Measurements from ENCODE around the gene EPAS1. TPM values are rescaled to one million over a fixed set of nuclear protein-coding genes. Genes with fewer than 3 reads are reported as not detected.

The EPAS1 gene
- total RNA-seq, 4 donors from 2014 or later, result 102 to 260 (median 167) TPM

- peak overlapping the region in 1 of 4 donors; percentile 11 for H3K27ac ChIP-seq
- no peaks in the 10 kb centered on the region for H3K27me3 ChIP-seq
- peaks cover 0 to 31% (median 11%) of the 10 kb centered on the region in 4 donors for H3K36me3 ChIP-seq
- DNase-seq, result no peak
- 99% methylated on average over 4 of the region's 6 CpGs; no CpG with 5 or more reads in 1 of the 2 donors for WGBS, 2 donors (ENCODE audit: low coverage in 1 of 2)
- no peak for TF ChIP-seq POLR2AphosphoS5 (IDR thresholded peaks at IDR 0.05)
- no peak for TF ChIP-seq EP300 (IDR thresholded peaks at IDR 0.05; ENCODE audit: low read depth)
- TF ChIP-seq POLR2A (IDR thresholded peaks at IDR 0.05), result no peak
- TF ChIP-seq CTCF (IDR thresholded peaks at IDR 0.05), result no peak
- H3K9me3 ChIP-seq, result no peaks in the 10 kb centered on the region
- in situ Hi-C loops (cut with MboI; ENCODE audit: low pct_ligation_motif_present in 1 of 4, low pct_unique_long_range_greater_than_20kb in 1 of 4, low sequenced_read_pairs in 3 of 4) (loop anchor here (25.0 kb wide), 3 partner anchors 305 to 730 kb away; no protein-coding TSS in a partner anchor), intact Hi-C loops (cut with DNase I; ENCODE audit: low total_unique reads) (no loop called here)
- H3K4me3 ChIP-seq, result no peak overlapping the region
- H3K4me1 ChIP-seq, result peaks cover 0 to 4% (median 0%) of the 10 kb centered on the region in 4 donors
Observed at GRCh38 chr2:46367286-46367685, 70.1 kb downstream of the EPAS1 start.

- intact Hi-C loops (cut with DNase I; ENCODE audit: low total_unique reads), result no loop called here
- Histone ChIP-seq H3K4me1 (peaks cover 0 to 4% (median 0%) of the 10 kb centered on the region in 4 donors), H3K9me3 (no peaks in the 10 kb centered on the region), H3K4me3 (no peak overlapping the region), H3K36me3 (peaks cover 0 to 40% (median 16%) of the 10 kb centered on the region in 4 donors), H3K27ac (no peak overlapping the region), H3K27me3 (no peaks in the 10 kb centered on the region)
- in situ Hi-C loops (cut with MboI; ENCODE audit: low pct_ligation_motif_present in 1 of 4, low pct_unique_long_range_greater_than_20kb in 1 of 4, low sequenced_read_pairs in 3 of 4), result loop anchor here (25.0 kb wide), 3 partner anchors 306 to 731 kb away; no protein-coding TSS in a partner anchor
- 72 to 93% methylated on average over 2 of the region's 2 CpGs for WGBS, 2 donors (ENCODE audit: low coverage in 1 of 2)
- no peak for DNase-seq
- TF ChIP-seq POLR2AphosphoS5 (IDR thresholded peaks at IDR 0.05), result no peak
- TF ChIP-seq POLR2A (IDR thresholded peaks at IDR 0.05), result no peak
- TF ChIP-seq CTCF (IDR thresholded peaks at IDR 0.05), result no peak
- no peak for TF ChIP-seq EP300 (IDR thresholded peaks at IDR 0.05; ENCODE audit: low read depth)
Observed at GRCh38 chr2:46368401-46368800, 71.2 kb downstream of the EPAS1 start.

GRCh38 chr2:46369783-46370182 lies 72.6 kb downstream of the EPAS1 start:
- no peak overlapping the region for H3K4me3 ChIP-seq
- intact Hi-C loops (cut with DNase I; ENCODE audit: low total_unique reads) (loop anchor here (10.0 kb wide), 1 partner anchor 375 kb away; no protein-coding TSS in a partner anchor), in situ Hi-C loops (cut with MboI; ENCODE audit: low pct_ligation_motif_present in 1 of 4, low pct_unique_long_range_greater_than_20kb in 1 of 4, low sequenced_read_pairs in 3 of 4) (loop anchor here (10.0 to 25.0 kb wide), 4 partner anchors 307 to 732 kb away; no protein-coding TSS in a partner anchor)
- H3K27me3 ChIP-seq, result no peaks in the 10 kb centered on the region
- H3K27ac ChIP-seq, result no peak overlapping the region
- TF ChIP-seq POLR2A (IDR thresholded peaks at IDR 0.05), result no peak
- TF ChIP-seq EP300 (IDR thresholded peaks at IDR 0.05; ENCODE audit: low read depth), result no peak
- TF ChIP-seq CTCF (IDR thresholded peaks at IDR 0.05), result no peak
- TF ChIP-seq POLR2AphosphoS5 (IDR thresholded peaks at IDR 0.05), result no peak
- H3K9me3 ChIP-seq, result no peaks in the 10 kb centered on the region
- no peak for DNase-seq
- peaks cover 0 to 4% (median 0%) of the 10 kb centered on the region in 4 donors for H3K4me1 ChIP-seq
- 86% methylated on average over 5 of the region's 5 CpGs; no CpG with 5 or more reads in 1 of the 2 donors for WGBS, 2 donors (ENCODE audit: low coverage in 1 of 2)
- H3K36me3 ChIP-seq, result peaks cover 0 to 40% (median 17%) of the 10 kb centered on the region in 4 donors

- Histone ChIP-seq H3K4me1 (peaks cover 0 to 3% (median 0%) of the 10 kb centered on the region in 4 donors), H3K27ac (no peak overlapping the region), H3K4me3 (no peak overlapping the region), H3K27me3 (no peaks in the 10 kb centered on the region), H3K9me3 (no peaks in the 10 kb centered on the region), H3K36me3 (peaks cover 0 to 40% (median 15%) of the 10 kb centered on the region in 4 donors)
- 88 to 100% methylated on average over 1 of the region's 1 CpG for WGBS, 2 donors (ENCODE audit: low coverage in 1 of 2)
- DNase-seq, result no peak
- in situ Hi-C loops (cut with MboI; ENCODE audit: low pct_ligation_motif_present in 1 of 4, low pct_unique_long_range_greater_than_20kb in 1 of 4, low sequenced_read_pairs in 3 of 4), result loop anchor here (10.0 to 25.0 kb wide), 4 partner anchors 310 to 735 kb away; no protein-coding TSS in a partner anchor
- no peak for TF ChIP-seq POLR2AphosphoS5 (IDR thresholded peaks at IDR 0.05)
- TF ChIP-seq CTCF (IDR thresholded peaks at IDR 0.05), result no peak
- intact Hi-C loops (cut with DNase I; ENCODE audit: low total_unique reads), result loop anchor here (10.0 kb wide), 1 partner anchor 377 kb away; no protein-coding TSS in a partner anchor
Observed at GRCh38 chr2:46371854-46372253, 74.6 kb downstream of the EPAS1 start.

Data from transverse colon (tissue), 4 donors.